Uterus (tissue), 2 donors: ENCODE measurements around the gene MTMR12.

Experiments
- CTCF ChIP-seq, 4 experiments: fragments of 200-600 bp in 2 of 4; fragments of 450-650 bp in 2 of 4; sonication (generic) in 2 of 4; IDR thresholded peaks; one replicate each; pipeline ENCODE4 v1.5.1; 2016 to 2019; ENCODE audit warnings: antibody characterized with exemption in 4 of 4, mild to moderate bottlenecking in 2 of 4, moderate library complexity in 1 of 4
- POLR2A ChIP-seq, 2 donors: fragments of 450-650 bp; IDR thresholded peaks; one replicate each; pipeline ENCODE4 v1.6.1; 2016; ENCODE audit warnings: antibody characterized with exemption in 2 of 2, mild to moderate bottlenecking in 1 of 2, moderate library complexity in 1 of 2

GRCh38 chr5:32230356-32231099, 82.2 kb downstream of the MTMR12 start:
- TF ChIP-seq CTCF (IDR thresholded peaks at IDR 0.05) (no peak), POLR2A (IDR thresholded peaks at IDR 0.05) (no peak)
